ENCODE results near the gene ATG9B. TPM values are rescaled to one million over a fixed set of nuclear protein-coding genes. Genes with fewer than 3 reads are reported as not detected.

The ATG9B gene, protein sequence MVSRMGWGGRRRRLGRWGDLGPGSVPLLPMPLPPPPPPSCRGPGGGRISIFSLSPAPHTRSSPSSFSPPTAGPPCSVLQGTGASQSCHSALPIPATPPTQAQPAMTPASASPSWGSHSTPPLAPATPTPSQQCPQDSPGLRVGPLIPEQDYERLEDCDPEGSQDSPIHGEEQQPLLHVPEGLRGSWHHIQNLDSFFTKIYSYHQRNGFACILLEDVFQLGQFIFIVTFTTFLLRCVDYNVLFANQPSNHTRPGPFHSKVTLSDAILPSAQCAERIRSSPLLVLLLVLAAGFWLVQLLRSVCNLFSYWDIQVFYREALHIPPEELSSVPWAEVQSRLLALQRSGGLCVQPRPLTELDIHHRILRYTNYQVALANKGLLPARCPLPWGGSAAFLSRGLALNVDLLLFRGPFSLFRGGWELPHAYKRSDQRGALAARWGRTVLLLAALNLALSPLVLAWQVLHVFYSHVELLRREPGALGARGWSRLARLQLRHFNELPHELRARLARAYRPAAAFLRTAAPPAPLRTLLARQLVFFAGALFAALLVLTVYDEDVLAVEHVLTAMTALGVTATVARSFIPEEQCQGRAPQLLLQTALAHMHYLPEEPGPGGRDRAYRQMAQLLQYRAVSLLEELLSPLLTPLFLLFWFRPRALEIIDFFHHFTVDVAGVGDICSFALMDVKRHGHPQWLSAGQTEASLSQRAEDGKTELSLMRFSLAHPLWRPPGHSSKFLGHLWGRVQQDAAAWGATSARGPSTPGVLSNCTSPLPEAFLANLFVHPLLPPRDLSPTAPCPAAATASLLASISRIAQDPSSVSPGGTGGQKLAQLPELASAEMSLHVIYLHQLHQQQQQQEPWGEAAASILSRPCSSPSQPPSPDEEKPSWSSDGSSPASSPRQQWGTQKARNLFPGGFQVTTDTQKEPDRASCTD
- total RNA-seq, result 1.9 TPM

DNA sequence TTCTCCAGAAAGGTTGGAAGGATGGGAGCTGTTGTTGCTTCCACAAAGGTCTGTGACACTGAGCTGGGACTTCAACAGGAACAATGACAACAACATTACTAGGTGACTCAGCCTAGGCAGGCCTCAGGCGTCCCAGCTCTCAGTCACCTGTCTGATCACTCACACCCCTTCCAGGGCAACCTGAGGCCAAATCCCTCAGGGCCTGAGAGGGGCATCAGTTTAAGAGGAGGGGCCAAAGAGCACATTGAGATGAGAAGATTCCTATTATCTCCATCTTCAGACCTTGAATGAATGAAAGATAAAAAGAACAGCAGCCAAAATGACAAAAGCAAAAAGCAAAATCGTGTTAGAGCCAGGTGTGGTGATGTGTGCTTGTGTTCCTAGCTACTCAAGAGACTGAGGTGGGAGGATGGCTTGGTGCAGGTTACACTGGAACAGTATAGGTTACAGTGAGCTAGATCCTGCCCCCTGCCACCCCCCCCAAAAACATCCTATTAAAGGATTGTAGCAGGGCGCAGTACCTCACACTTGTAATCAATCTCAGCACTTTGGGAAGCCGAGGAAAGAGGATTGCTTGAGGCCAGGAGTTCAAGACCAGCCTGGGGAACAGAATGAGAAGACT, at the start of gene ATG9B:
ATG9B (minus strand) TSS at position 60 of the 622 bp plus-strand sequence. CDS start 71 bp downstream, outside the sequence.

DNA sequence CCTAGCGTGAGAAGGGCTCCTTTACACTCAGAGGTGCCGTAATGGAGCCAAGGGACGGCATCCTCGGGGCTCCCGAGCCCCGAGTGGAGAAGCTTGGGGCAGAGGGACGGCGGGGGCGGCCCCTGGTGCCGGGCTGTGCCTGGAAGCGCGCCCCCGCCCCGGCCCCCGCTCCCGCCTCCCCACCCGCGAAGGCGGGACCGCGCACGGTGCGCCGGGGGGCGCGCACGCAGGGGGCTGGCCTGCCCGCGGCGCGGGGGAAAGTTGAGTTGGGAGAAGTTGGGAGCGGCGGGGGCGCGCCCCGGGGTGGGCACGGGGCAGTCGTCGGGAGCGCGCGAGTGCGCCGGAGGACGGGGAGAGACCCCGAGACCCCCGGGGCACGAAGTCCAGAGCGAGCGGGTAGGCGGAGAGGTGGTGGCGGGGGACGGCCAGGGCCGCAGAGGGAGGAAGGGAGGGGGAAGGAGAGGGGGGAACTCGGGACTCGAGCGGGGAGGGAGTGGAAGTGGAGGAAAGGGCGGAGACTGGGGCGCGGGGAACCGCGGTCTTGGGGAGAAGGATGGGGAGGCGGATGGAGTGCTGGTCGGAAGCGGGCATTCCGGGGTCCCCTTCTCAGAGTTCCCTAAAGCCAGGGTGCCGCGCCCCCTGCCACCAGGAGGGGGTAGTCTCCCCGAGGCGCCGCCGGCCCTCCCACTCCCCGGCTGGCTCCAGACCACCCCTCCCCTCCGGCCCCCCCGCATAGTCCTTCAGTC, 35.2 kb upstream of the ATG9B start, which contains the start of gene SLC4A2:
SLC4A2 (plus strand) TSS at position 223 of the 746 bp plus-strand sequence. CDS start 2,399 bp downstream, outside the sequence.

DNA sequence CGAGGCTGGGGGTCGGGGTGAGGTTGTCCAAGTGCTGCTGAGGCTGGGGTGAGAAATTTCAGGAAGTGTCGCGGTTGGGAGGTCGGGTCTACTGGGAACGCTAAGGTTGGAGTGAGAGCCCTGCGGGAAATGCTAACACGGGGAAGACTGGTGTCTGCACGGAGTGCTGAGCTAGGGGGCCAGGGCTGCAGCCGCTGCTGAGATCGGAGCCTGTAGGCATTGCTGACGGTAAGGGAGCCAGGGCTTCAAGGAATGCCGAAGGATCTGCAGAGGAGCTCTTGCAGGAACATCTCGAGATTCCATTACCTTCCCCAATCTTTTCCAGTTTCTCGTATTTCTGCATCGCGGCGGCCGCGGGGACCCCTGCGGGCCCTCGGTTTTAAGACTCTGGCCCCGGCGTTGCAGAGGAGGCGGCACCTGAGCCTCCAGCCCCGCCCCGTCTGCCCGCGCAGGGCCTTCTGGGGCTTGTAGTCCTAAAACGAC, 33.3 kb upstream of the ATG9B start, which contains the start of gene CDK5:
CDK5 (minus strand) TSS at position 392 of the 483 bp plus-strand sequence; CDS start at position 343, 49 bp downstream.

DNA sequence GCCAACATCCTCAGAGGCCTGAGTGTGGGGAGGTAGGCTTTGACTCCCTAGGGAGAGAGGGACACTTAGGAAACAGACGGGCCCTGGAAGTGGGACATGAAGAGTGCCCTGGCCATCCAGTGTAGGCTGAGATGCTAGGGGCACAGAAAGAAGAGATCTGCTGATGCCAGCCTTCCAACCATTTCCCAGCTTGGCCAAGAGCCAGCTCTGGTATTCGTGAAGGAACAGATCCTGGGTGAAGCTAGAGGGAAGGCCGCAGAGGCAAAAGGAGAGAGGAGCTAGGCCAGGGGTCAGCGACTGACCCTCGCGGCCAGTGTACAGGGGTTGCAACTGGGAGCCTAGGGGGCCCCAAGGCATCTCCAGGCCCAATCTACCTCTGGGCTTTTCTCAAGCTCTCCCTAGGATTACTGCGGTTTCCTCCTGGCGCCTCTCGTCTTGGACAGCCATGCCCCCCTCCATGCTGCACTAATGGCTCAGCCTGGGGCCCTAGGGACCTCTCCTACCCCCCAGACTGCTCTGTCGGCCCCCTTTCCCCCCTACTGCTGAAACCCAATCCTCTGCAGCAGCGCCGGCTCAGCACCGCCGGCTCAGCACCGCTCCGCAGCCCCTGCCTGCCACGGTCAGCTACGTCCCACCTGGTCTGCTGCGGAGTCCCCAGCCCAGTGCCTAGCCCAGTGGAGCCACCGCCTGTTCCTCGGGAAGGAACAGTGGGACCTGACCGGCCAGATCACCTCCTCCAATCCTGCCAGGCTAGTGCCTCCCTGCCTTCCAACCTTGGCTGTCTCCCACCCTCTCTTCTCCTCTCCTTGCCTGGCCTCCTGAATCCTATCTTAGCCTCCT, 23.9 kb upstream of the ATG9B start, which contains the start of gene ASIC3:
ASIC3 (plus strand) TSS at position 556 of the 840 bp plus-strand sequence. CDS start 355 bp downstream, outside the sequence.

DNA sequence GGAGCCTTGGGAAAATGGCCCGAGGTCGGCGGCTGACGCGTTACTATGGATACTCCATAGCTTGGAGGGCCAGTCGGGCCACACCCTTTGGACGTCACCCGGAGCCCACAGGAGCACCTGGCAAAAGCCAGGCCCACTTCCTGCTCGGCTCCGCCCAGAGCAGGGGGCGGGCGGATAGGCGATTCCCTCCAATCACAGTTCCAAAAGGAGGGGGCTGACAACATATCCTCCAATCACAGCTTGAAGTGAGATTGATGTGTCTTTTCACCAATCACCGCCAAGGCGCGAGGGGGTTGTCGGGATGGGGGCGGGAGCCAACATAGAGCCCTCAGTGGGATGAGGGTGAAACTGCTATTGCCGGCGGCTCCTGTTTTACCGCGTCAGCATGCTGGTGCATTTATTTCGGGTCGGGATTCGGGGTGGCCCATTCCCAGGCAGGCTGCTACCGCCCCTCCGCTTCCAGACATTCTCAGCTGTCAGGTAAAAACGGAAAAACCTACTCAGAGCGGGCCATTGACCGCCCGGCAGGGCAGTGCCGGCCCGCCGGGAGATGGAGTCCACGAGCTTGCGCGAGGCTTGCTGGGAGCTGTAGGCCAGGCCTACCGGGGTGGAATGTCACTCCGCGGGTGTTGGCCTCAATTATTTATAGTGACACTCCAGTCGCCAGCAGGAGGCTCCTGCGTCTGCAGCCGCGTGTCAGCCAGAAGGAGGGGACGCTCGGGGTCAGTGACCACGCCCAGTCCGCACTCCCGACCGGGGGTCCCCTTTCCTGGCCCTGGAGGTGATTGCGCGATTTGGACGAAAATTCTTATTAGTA, 4.0 kb upstream of the ATG9B start, which contains the start of gene ABCB8:
ABCB8 (plus strand) TSS at position 320 of the 817 bp plus-strand sequence; CDS start at position 386, 66 bp downstream.

DNA sequence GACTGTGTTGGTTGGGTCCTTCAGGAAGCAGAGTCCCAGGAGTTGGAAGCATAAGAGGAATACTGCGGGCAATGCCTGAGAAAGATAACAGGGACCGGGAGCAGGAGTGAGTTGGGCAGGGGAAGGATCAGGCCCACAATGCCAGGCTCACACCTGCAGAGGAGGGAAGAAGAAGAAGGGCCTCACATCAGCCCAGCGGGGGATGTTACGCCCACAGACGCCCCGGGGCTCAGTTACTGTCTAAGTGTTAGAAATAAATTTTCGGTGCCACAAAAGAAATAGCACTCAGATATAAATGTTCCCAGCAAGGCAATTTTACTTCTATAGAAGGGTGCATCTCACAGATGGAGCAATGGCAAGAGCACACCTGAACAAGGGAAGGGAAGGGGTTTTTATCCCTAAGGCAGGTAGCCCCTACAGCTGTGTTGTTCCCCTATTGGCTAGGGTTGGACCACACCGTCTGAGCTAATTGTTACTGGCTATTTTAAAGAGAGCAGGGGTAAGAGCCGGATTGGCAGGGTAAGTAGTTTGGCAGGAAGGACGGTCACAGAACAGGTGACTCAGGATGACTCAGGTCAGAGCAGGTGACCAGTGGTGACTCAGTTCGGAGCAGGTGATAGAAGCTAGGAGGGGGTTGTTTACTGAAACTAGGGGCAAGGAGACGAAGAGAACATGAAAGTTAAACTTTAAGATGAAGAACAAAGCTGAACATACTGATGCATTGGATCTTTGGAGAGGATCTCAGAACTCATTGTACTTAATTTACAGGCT, 33.7 kb downstream of the ATG9B start, which contains the start of gene NOS3:
NOS3 (plus strand) TSS at position 602 of the 771 bp plus-strand sequence. CDS start 2,787 bp downstream, outside the sequence.

GRCh38 chr7:150978126-150978789, 46.0 kb downstream of the ATG9B start, which contains the start of gene KCNH2:
TSS of gene KCNH2 (minus strand) at chr7:150978321. CDS start at chr7:150977913, 408 bp downstream.

Other genes starting within 250 kb of the ATG9B start
- 30.5 TPM for gene TMEM176B, start 224.1 kb downstream of the ATG9B start, total RNA-seq
- gene TMEM176A, start 223.7 kb downstream of the ATG9B start, total RNA-seq, result 15.6 TPM
- not detected for gene AOC1, start 172.0 kb downstream of the ATG9B start, total RNA-seq
- 22.7 TPM for gene KCNH2, start 46.2 kb downstream of the ATG9B start, total RNA-seq
- 7.9 TPM for gene NOS3, start 33.5 kb downstream of the ATG9B start, total RNA-seq
- gene ABCB8, start 4.0 kb upstream of the ATG9B start, total RNA-seq, result 23.3 TPM
- gene ASIC3, start 24.0 kb upstream of the ATG9B start, total RNA-seq, result 4.4 TPM
- gene CDK5, start 33.4 kb upstream of the ATG9B start, total RNA-seq, result 18.6 TPM
- gene SLC4A2, start 35.1 kb upstream of the ATG9B start, total RNA-seq, result 69.0 TPM
- 65.1 TPM for gene FASTK, start 56.3 kb upstream of the ATG9B start, total RNA-seq
- gene TMUB1, start 59.0 kb upstream of the ATG9B start, total RNA-seq, result 21.1 TPM
- 68.7 TPM for gene AGAP3, start 62.0 kb upstream of the ATG9B start, total RNA-seq
- gene GBX1, start 143.2 kb upstream of the ATG9B start, total RNA-seq, result not detected
- 0.44 TPM for gene ASB10, start 162.8 kb upstream of the ATG9B start, total RNA-seq
- not detected for gene H2BK1, start 186.0 kb upstream of the ATG9B start, total RNA-seq
- gene ABCF2, start 202.7 kb upstream of the ATG9B start, total RNA-seq, result 32.5 TPM
- 31.4 TPM for gene CHPF2, start 208.0 kb upstream of the ATG9B start, total RNA-seq
- 64.0 TPM for gene SMARCD3, start 224.2 kb upstream of the ATG9B start, total RNA-seq

All from camera-type eye (tissue), 1 donor.